Fibroblast of peridontal ligament (primary cell): ENCODE results near the gene FBXO15.

Experiments used
- DNase-seq: peaks from one replicate; pipeline ENCODE4 v3.0.0-alpha.2; 2010; ENCODE audit errors: extremely low read depth

The FBXO15 gene

GRCh38 chr18:74063023-74063422, 84.6 kb downstream of the FBXO15 start:
- no peak for DNase-seq

- DNase-seq: no peak
Observed at GRCh38 chr18:74062037-74062436, 85.6 kb downstream of the FBXO15 start.

GRCh38 chr18:74060579-74060978, 87.1 kb downstream of the FBXO15 start:
- DNase-seq: no peak

DNA sequence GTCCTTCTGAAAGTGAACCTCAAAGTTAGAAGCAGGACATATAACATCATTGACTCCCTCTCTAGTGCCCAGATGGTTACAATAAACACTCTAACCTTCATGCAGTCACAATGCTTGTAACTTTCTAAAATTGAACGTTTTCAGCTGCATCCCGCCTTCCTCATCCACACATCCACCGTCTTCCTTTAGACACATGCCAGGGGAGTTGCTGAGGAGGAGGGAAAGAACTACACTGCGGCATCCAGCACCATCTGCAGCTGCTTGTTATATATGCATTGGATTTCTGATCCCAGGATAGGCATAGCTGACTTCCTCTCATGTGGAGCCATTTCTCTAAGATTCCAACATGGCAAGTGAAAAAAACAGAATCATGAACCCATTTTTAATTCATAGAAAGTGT, 96.8 kb downstream of the FBXO15 start:
- DNase-seq: no peak

- no peak for DNase-seq
Observed at GRCh38 chr18:74040459-74041332, 106.9 kb downstream of the FBXO15 start.

- no peak for DNase-seq
Observed at GRCh38 chr18:74040008-74040407, 107.6 kb downstream of the FBXO15 start.

GRCh38 chr18:74029161-74029560, 118.5 kb downstream of the FBXO15 start:
- DNase-seq: no peak
